NCI-H2196 (cell line): ENCODE measurements around the gene NPBWR2.

Source experiments
- DNase-seq: peaks from one replicate; lab custom pipeline; 2025; ENCODE audit not compliant: unreplicated experiment; lab: John Stamatoyannopoulos, UW

Gene NPBWR2

GRCh38 chr20:64058536-64058935 is 48.8 kb downstream of the NPBWR2 start:
- no peak for DNase-seq

DNA sequence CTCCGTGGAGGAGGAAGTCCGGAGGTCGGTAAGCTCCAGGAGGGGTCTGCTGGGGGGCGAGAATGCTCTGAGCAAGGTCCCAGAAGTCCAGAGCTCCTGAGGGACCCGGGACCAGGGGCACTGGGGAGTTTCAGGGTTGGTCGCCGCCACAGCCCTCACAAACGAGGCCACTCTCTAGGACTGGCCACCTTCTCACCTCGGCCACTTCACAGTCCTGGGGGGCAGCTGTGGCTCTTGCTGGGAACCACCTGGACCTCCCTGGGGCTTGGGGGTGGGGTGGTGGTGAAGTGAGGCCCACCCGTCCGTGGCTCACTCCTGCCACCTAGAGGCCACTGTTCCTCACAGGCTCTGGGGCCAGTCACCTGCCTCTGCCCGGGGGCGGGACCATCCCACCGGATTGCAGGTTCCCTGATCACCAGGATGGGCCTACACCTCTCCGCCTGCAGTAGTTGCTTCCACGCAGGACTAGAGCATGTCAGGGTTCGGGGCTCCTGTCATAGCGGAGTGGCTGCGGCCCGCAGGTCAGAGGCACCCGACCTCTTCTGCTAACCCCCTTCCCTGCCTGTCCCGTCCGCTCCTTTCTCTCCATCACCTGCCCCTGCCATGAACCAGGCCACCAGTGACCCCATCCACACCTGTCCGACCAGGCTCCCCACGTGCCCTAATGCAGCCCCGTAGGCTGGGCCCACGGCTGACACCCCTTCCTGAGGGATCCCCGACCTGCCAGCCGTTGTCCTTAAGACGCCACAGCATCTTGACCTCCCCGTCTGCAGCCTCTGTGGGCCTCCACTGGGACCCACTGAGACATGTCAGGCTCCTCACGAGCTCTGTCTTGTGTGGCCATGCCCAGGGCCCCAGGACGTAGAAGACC is 49.5 kb downstream of the NPBWR2 start:
- DNase-seq = peak; percentile 90

DNA sequence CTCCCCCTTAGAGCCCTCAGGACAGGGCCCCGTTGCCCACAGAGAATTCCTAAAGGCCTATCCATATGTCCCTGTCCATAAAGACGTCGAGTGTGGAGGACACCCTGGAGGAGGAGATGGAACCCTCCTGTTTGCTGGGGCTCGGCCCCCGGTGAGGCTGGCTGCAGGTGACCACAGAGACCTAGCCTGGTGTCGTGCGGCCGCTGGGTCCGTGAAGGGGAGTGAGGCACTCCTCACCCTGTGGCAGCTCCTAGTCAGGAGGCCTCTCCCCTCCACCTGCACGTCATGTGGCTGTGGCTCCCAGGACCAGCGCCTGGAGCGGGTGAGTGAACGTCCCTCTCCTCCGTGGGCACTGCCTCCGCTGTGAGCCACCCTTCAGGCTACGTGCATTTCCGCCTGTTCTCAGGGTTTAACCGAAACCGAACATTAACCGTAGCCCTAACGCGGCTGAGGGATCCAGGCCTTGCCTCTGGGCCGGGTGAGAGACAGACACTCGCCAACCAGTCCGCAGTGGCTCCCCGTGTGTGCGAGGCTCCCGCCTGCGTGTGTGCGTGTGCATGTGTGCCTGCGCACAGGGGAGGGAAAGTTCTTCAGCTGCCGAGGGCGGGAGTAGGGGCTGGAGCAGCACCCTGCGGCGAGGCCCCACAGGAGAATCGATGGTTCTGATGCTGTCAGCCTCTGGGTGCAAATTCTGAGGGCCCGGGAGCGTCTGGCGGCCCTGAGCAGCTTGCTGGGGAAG is 50.3 kb downstream of the NPBWR2 start:
- DNase-seq = no peak

GRCh38 chr20:64056639-64056888 is 50.8 kb downstream of the NPBWR2 start:
- no peak for DNase-seq

DNA sequence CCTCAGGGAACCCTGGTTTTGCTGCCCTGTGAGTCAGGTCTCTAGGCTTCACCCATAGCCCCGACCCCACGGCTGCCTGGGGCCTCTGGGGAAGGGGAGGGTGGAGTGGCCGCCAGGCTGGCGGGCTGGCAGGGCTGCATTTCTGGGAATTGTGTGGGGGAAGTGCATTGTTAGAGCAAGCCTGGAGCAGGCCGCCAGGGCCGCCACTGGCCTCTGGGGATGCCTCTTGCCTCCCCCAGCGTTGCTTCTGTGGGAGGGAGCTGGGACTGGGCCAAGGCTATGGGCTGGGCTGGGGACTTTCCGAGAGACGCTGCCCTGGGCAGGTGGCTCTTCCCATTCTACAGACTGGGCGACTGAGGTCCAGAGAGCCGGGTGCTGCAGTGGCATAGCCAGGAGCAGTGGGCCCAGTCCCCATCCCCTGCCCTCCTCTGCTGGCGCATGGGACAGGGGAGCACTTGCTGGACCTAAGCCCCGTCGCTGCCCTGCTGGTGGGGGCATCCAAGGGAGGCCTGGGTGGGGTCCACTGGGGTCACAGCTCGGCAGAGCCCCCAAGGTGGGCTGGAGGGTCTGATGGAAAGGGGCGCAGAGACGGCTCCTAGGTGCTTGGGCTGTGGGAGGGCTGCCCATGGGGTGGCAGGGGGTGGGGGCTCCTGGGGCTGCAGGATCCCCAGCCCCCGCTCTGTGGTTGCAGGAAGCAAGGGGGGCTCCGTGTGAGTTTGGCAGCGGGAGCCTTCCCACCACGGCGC is 51.3 kb downstream of the NPBWR2 start:
- peak; percentile 28 for DNase-seq

DNA sequence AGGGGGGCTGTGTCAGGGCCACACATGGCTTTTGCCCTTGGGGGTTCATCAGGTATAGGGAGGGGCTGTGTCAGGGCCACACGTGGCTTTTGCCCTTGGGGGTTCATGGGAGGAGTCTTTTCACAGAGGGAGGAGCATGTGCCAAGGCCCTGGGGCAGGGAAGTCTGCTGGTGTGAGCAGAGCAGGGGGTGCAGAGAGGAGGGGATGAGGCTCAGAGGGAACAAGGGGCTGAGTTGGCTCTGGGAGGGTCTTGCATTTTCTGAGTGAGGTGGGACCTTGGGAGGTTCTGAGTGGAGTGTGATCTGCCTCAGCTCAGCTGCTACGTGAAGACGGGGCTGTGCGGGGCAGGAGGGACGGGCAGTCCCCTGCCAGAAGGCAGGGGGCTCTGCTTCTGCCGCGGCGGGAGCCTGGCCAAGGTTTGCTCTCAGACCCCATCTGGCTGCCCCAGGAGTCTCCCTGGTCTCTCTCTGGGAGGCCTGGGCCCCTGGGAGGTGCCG is 51.9 kb downstream of the NPBWR2 start:
- DNase-seq = no peak

- DNase-seq = no peak
Observed at GRCh38 chr20:64053841-64054661, 53.3 kb downstream of the NPBWR2 start.
